ENCODE data around the gene SLX9. TPM values are rescaled to one million over a fixed set of nuclear protein-coding genes. Genes with fewer than 3 reads are reported as not detected.

Gene SLX9
- total and polyA plus RNA-seq, 9 donors = 5.6 to 24.1 (median 16.6) TPM

- DNase-seq = no peak
- WGBS, 3 donors = 77 to 84% (median 83%) methylated on average over 18 to 22 of the region's 22 CpGs
- Histone ChIP-seq H3K4me1 (ENCODE audit: insufficient read depth) (no peaks in the 10 kb centered on the region), H3K9me3 (no peaks in the 10 kb centered on the region), H3K27ac (no peak overlapping the region), H3K4me3 (no peak overlapping the region), H3K27me3 (no peaks in the 10 kb centered on the region), H3K36me3 (no peaks in the 10 kb centered on the region)
- intact Hi-C loops (cut with DNase I) = loop anchor here in 2 of 4 donors (5.0 to 10.0 kb wide), 3 partner anchors 190 to 497 kb away; no protein-coding TSS in a partner anchor
- TF ChIP-seq POLR2A (IDR thresholded peaks at IDR 0.05) = no peak
- no peak for TF ChIP-seq EP300 (IDR thresholded peaks at IDR 0.05)
- TF ChIP-seq CTCF (IDR thresholded peaks at IDR 0.05) = no peak
These were observed 7.5 kb downstream of the SLX9 start for GRCh38 chr21:44947111-44947929.

- Histone ChIP-seq H3K36me3 (no peaks in the 10 kb centered on the region), H3K27ac (no peak overlapping the region), H3K4me1 (ENCODE audit: insufficient read depth) (no peaks in the 10 kb centered on the region), H3K9me3 (no peaks in the 10 kb centered on the region), H3K27me3 (no peaks in the 10 kb centered on the region), H3K4me3 (no peak overlapping the region)
- TF ChIP-seq EP300 (IDR thresholded peaks at IDR 0.05) = no peak
- no peak for TF ChIP-seq POLR2A (IDR thresholded peaks at IDR 0.05)
- no peak for TF ChIP-seq CTCF (IDR thresholded peaks at IDR 0.05)
- WGBS, 3 donors = 89 to 94% (median 90%) methylated on average over 28 to 33 of the region's 33 CpGs
- peak in 2 of 5 donors; percentile 43 to 49 for DNase-seq
- intact Hi-C loops (cut with DNase I) = loop anchor here in 3 of 4 donors (2.0 to 10.0 kb wide), 4 partner anchors 189 to 497 kb away; no protein-coding TSS in a partner anchor
These were observed 8.1 kb downstream of the SLX9 start for GRCh38 chr21:44947930-44948331.

- Histone ChIP-seq H3K4me3 (no peak overlapping the region), H3K9me3 (no peaks in the 10 kb centered on the region), H3K36me3 (no peaks in the 10 kb centered on the region), H3K27me3 (no peaks in the 10 kb centered on the region), H3K4me1 (ENCODE audit: insufficient read depth) (no peaks in the 10 kb centered on the region), H3K27ac (no peak overlapping the region)
- no peak for DNase-seq
- intact Hi-C loops (cut with DNase I) = loop anchor here in 3 of 4 donors (2.0 to 10.0 kb wide), 4 partner anchors 188 to 496 kb away; no protein-coding TSS in a partner anchor
- 82 to 87% (median 83%) methylated on average over 16 of the region's 16 CpGs for WGBS, 3 donors
- no peak for TF ChIP-seq POLR2A (IDR thresholded peaks at IDR 0.05)
- TF ChIP-seq CTCF (IDR thresholded peaks at IDR 0.05) = no peak
- TF ChIP-seq EP300 (IDR thresholded peaks at IDR 0.05) = no peak
These were observed 8.7 kb downstream of the SLX9 start for GRCh38 chr21:44948426-44949120.

GRCh38 chr21:44949161-44949778, 9.4 kb downstream of the SLX9 start:
- Histone ChIP-seq H3K27ac (no peak overlapping the region), H3K27me3 (no peaks in the 10 kb centered on the region), H3K36me3 (no peaks in the 10 kb centered on the region), H3K4me3 (no peak overlapping the region), H3K9me3 (no peaks in the 10 kb centered on the region), H3K4me1 (ENCODE audit: insufficient read depth) (no peaks in the 10 kb centered on the region)
- DNase-seq = no peak
- 71 to 82% (median 72%) methylated on average over 29 to 30 of the region's 30 CpGs for WGBS, 3 donors
- intact Hi-C loops (cut with DNase I) = loop anchor here in 3 of 4 donors (2.0 to 10.0 kb wide), 4 partner anchors 188 to 496 kb away; no protein-coding TSS in a partner anchor
- TF ChIP-seq EP300 (IDR thresholded peaks at IDR 0.05) (no peak), POLR2A (IDR thresholded peaks at IDR 0.05) (no peak), CTCF (IDR thresholded peaks at IDR 0.05) (no peak)
